GM21619 (cell line): ENCODE results near the gene PITPNM3.
"Not testable (repeated sequence)": the region's sequence is repeated elsewhere in the genome, so short reads cannot be mapped to it uniquely, and the experiment has no call there.

Experiments used
- ATAC-seq: cut with Tn5 transposase; IDR thresholded peaks from one replicate; pipeline ENCODE4 v1.9.1; 2021; ENCODE audit not compliant: unreplicated experiment

PITPNM3 gene

DNA sequence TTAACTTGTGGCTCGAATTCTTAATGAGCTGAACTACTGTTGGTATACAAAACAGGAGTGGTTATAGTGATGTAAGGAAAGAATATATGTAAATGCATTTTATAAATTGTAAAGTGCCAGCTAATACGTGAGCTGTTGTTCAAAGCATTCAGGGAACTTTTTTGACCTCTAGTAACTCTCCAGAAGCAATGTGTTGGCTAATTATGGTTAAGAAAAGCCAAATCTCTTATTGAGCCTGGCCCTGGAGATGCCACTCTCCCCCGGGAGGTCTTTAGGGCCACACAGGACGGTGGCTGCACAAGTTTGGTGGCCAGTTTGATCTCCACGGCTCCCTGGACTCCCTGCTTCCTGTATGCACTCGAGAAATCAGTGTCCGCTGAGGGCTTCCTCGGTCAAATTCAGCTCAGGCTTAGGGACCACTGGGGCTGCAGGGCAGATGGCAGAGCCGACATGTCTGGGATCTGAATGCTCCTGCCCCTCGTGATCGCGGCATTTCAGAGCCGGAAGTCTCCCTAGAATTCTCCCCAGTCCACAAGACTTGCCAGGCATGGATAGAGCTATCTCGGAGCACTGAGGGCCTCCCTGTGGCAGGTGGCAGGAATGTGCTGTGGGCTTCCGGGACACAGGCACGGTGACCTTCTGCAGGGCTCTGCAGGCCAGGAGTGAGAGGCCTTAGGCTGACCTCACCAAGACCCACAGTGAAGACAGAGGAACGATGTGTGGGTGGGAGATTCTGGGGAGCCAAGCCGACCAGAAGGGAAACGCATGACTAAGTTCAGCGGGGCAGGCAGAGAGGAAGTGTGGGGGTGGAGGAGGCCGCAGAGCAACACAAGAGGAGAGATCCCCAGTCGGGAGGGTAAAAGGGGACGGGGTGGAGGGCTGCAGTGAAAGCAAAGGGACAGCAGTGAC is 18.6 kb upstream of the PITPNM3 start:
- ATAC-seq: no peak

DNA sequence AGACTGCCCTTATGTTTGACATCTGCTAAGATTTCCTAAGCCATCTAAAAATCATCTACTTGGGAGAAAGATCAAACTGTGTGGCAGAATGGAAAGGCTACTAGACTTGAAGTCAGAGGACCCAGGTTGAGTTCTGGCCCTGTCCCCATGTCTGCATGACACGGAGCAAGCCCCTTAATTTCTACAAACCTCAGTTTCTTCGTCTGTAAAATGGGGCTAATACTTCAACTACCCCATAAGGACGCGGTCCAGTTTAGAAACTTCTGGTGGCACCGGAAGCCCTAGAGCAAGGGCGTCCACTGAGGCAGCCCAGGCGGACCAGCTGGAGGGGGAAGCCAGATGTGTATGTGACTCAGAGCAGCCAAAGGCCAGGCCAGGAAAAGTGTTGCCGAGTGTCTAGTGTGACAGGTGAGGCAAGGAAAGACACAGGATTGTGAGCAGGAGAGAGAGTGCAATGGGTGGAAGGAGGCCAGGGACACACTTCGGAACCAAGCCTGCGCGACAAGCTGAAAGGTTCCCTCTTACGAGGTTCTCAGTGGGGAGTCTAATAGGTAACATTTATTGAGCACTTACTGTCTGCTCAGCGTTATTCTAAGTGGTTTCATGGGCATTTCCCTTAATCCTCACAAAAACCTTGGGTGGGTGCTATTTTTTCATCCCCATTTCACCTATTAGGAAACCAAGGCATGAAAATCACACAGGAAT is 17.8 kb upstream of the PITPNM3 start:
- no peak for ATAC-seq

DNA sequence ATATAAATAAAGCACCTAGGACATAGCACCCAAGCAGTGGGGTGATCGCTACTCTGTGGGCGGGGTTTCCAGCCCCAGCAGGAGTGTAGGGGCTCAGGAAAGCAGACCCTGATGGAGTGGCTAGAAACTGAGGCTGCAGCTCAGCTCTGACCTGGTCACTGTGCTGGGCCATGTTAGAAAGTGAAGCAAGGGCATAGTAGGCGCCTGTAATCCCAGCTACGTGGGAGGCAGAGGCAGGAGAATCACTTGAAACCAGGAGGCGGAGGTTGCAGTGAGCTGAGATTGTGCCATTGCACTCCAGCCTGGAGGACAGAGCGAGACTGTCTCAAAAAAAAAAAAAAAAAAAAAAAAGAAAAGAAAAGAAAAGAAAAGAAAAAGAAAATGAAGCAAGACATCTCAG is 17.1 kb upstream of the PITPNM3 start:
- not testable (repeated sequence) for ATAC-seq

DNA sequence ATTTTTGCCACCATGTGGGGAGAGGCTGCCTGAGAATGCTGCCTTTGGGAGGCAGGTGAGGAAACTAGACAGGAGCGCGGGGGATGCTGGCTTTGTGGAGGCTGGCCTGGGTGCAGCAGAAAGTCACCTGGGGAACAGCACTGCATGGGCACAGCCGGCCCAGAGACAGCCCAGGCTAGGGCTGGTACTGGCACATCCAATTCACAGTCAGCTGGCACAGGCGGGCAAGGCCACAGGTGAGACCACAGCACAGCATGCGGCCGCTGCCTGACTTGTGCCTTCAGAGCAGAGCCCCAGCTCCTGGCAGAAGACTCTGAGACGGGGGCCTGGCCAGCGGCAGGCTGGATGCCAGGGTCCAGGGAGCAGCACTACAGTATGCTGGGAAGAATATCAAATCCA is 16.6 kb upstream of the PITPNM3 start:
- no peak for ATAC-seq

DNA sequence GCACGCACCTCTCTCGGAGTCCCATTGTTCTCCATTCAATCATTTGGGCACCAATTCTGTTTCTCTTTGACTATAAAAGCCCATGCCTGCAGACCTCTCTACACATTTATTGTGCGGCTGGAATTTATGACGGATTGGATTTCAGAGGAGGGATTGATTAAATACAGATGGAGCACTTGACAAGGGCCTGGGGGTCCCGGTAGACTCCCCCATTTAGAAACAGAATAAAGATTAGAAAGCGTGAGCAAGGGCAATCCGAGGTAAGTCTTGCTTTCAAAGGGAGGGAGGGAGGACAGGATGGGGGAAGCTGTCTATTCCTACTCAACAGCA is 15.1 kb upstream of the PITPNM3 start:
- no peak for ATAC-seq

DNA sequence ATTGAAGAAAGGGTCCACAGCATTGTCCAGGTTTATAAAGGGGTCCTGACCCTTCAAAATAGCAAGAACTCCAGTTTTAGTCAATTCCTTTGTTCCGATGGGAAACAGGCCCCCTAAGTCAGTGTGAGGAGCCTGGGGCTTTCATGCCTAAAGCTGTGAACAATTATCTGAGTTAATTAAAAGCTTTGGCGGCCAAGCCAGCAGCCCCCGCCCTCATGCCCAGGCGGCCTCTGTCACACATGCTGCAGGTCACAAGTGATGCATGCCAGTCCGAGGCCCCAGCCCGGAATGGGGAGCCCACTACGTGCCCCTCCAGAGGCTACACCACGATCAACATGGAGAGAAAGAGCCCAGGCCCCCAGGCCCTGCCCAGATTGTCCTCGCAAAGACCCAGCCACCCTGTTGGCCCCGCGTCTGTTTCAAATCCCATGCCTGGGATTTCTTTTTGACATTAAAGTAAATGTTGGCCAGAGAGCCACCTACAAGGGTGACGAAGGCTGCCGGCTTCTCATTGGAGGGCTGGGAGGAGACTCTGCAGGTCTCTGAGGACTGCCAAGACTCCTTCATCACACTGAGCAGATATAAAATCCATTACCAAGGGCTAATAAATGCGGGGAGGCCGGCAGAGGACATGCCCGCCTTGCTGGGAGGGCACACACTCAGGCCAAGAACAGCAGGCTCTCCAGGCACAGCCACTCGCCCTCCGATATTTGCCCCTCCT is 14.5 kb upstream of the PITPNM3 start:
- ATAC-seq: no peak

DNA sequence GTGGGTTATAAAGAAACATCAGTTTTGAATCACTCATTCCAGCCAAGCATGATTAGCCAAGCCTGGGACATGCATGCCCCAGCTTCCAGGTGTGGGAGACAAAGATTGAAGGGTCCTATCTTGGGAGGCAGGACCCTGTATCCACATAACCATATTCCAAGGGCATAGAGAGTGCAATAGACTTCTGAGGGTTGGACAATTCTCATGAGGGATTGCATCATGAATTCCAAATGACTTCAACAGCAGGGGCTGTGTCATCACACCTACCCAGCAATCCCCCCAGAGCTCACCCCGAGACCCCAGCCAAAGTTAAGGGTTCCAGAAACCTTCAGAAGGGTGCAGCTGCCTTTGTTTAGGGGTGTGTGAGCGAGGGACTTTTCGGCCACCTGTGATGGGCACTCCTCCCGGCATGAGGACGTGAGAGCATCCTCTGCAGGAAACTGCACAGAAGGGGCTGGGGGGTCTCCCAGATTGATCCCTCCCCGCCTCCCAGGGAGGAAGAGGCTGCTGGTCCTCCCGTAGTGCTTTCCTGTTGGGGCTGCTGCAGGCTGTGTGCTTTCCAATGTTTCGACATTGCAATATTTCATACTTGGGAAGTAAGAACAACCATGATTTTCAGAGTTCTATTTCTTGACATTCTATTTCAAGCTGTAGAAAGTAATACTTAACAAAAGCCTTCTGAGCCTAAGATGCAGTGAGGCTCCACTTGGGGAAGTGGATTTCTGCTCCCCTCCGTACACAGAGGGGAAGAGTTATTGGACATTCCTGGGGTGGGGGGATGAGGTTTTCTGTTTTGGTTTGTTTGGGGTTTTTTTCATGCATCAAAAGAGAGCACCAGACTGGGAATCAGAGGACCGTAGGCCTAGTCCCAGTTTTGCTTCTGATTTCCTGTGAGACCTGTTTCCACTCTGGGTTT is 13.3 kb upstream of the PITPNM3 start:
- ATAC-seq: no peak

DNA sequence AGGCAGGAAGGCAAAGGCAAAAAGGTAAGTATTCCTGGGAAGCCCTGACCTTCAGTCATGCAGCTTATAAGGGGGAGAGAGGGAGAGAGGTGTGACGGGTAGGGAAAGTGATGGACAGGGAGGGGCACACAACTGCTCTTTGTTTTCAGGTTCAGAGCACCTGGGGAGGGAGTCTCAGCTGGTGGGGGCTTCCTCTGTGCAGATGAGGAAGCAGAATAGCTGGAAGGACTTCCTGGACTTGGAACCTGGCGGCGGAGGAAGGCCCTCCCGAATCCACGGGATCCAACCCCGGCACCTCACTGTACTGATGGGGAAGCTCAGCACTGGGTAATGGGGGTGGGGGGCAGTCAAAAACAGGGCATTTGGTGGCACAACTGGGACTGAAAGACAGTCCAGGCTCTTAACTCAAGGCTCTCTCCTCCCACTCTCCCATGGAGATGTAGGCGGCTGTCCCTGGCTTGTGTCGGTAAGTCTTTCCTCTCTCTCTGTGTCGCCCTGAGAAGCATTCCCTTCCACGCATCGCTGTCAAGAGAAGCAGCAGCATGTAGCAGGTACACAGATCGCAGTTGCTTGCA is 11.9 kb upstream of the PITPNM3 start:
- ATAC-seq: no peak

DNA sequence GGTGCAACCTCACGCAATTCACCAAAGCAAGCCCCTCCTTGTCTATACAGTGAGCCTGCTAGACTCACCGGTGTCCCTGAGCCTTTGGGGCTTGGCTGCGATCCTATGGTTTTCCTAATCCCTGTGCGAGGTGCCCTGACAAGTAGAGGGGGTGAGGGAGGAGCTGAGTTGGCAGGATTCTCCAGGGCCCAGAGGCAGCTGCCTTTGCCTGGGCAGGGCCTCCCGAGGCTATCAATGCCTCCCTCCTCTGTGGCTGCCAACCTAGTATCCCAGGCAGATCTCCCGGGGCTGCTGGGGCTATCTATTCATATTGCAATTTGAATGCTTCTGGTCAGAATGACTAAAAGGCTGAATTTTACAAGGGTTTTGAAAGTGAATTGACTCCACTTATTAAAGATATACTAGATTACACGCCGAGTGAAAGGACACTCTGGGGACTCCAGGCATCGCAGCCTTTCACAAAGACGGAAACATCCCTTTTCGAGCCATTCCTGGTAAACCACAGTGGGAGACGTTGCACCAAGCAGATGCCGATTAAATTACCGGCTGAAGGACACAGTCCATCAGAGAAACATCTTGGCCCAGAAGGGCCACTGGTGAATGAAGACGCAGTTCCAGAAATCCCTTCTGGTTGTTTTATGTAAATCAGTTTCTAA is 11.3 kb upstream of the PITPNM3 start:
- ATAC-seq: no peak

DNA sequence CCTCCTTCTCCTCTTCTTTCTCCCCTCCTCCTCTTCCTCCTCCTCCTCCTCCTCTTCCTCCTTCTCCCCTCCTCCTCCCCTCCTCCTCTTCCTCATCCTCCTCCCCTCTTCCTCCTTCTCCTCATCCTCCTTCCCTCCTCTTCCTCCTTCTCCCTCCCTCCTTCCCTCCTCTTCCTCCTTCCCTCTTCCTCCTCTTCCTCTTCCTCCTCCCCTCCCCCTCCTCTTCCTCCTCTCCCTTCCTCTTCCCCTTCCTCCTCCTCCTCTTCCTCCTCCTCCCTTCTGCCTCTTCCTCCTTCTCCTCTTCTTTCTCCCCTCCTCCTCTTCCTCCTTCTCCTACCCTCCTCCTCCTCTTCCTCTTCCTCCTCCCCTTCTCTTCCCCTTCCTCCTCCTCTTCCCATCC is 5.1 kb upstream of the PITPNM3 start:
- no peak for ATAC-seq

DNA sequence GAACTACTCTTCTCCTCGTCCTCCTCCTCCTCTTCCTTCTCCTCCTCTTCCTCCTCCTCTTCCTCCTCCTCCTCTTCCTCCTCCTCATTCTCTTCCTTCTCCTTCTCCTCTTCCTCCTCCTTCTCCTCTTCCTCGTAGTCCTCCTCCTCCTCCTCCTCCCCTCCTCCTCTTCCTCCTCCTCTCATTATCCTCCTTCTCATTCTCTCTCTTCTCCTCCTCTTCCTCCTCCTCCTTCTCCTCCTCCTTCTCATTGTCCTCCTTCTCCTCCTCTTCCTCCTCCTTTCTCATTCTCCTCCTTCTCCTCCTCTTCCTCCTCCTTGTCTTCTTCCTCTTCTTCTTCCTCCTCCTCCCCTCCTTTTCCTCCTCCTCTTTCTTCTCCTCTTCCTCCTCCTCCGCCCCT is 4.1 kb upstream of the PITPNM3 start:
- ATAC-seq: no peak

DNA sequence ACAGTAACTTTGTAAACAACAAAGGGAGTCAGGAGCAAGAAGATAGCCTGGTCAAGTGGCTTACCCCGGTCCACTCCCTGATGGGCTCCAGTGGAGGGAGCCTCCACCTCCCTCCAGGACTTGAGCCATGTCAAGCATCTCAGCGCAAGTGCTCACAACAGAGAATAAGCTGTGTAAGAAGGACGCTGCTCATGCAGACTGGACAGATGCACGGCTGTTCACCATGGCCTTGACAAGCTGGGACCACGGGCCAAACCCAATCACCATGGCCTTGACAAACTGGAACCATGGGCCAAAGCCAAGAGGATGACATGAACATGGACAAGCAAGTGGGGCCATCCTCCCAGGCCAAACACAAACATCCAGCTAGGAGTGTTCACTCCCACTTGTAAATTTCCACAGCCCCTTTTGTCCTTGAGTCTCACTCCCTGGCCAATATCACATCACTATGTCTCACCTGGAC is 3.4 kb upstream of the PITPNM3 start:
- no peak for ATAC-seq

DNA sequence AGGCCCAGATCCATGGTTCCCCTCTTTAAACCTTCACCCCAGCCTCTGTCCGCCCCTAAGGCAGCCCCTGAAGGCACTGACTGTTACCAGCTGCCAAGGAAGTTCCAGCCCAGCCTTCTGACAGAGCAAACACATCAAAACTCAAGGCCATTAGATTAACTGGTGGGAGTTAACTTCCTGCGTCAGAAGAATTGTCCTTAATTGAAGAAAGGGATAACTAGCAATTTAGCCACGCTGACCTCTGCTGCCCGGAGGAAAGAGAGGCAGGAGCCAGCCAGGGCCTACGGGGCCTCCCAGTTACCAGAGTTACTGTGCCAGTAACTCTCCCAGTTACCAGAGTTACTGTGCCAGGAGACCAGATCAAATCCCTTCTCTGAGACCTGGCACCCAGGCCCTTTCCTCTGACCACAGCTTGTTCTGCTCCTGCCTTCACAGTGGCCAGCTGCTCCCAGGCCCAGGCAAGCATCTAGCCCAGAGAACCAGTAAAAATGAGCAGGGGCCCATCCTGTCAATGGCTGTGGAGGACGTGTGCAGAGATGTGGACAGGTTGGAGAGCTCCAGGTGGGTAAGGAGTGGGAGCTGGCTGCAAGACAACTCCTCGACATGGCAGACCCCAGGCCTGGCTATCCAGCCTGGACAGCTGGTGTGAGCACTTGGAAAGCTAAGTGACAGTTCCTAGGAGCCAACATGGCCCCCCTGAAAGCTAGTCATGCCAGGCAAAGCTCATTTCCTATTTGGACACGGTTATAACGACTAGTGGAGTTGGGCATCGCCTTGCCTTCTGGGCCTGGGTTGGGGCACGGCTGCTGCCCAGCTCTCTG is 2.8 kb upstream of the PITPNM3 start:
- ATAC-seq: no peak

DNA sequence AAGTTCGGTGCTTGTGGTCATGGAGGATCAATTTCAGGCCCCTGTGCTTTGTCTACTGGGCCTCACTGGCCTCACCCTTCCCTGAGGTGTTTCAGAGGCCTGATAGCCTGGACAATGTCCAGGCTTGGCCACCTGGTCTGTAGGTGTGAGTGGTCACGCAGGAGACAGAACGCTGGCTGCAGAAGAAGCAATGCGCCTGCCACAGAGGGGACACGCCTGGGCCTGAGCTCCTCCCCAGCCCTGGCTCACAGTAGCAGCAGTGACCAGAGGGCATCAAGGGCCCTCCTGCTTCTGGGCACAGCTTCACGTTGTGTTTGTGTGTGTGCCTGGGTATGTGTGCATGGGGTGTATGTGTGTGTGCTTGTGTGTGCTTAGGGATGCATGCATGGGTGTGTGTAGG is 1.9 kb upstream of the PITPNM3 start:
- ATAC-seq: no peak

DNA sequence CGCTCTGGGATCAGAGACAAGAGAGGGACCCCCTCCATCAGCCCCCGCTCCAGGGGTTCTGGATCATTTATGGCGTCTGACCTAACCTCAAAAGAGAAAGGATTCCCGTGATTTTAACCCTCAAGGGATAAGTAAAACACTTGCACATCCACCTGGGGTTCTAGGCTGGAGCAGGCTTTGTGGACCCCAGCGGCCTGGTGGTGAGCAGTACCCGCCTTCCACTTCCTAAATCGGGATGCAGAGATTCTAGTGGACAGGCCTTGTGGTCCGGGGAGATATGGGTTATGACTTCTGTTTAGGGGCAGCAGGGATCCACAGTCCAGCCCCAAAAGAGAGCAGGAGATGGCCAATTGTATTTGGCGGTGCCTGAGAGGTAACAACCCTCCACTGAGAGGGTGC is 684 bp upstream of the PITPNM3 start:
- no peak for ATAC-seq

DNA sequence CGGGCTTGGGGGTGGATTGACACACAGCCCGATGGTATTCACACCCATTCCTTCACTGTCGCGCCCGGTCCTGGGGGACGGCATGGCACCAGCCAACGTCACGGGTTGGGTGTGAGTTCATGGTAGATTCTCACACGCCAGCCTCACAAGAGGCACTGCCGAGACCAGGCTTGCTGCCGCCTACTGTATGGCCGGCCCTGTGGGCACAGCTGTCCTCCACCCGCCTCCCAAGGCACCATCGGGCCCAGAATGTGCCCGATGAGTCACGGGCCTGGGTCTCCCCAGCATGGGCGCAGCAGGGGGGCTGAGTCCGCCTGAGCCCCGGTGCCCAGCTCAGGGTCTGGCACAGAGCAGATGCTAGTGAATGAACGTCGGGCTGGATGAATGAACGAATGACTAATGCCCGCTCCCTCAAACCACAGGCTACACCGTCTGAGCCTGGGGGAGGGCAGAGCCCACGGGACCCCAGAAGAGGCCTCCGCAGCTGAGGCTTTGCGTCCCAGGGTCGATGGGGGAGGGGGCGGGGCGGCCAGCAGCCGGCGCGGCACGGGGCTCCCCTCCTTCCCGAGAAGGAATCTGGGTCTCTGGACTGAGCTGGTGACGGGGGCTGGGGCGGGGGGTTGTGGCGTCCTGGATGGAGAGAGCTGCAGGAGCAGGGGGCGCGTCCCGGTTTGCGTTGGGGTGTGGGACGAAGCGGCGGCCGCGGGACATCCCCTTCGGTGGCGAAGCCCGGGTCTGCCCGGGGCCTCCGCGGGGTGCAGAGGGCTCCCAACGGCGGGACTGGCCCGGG is 829 bp downstream of the PITPNM3 start:
- ATAC-seq: no peak

DNA sequence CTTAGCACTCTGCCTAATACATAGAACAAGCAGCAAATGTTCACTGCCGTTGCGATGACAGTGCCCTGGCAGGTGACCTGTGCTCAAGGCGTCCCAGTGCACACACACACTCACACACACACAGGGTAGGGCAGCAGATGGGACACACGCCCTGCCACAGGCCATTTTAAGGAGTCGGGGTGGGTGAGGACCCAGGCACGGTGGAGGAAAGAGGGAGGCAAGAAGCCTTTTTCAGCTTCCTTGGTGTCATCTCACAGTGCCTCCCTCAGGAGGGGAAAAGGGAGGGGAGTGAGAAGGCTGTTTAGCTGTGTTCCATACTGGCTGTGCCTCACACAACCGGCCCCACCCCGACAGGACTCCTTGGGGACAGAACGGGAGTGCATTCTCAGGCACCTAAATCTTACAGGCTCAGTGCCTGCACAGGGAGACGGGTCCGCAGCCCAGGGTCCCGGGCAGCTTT is 1.5 kb downstream of the PITPNM3 start:
- ATAC-seq: no peak

DNA sequence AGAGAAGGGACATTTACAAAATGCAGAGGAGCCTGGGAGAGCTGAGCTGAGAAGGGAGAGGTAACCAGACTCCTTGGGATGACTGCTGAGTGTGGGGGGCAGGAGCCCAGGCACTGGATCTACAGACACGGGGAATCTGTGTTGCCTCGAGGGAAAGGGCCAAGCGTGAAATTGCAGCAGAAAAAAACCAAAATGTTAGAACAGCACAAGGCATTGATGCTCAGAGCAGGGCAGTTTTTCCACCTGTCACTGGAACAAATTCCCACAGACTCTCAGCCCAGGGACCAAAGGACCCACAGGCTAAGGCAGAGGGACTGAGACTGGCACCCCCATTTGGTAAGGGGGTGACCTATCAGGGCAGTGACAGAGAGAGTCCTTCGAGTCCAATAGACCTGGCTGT is 2.0 kb downstream of the PITPNM3 start:
- ATAC-seq: no peak
